Right atrium auricular region (tissue), 2 donors: ENCODE measurements around the gene M1AP. TPM values are rescaled to one million over a fixed set of nuclear protein-coding genes. Genes with fewer than 3 reads are reported as not detected.

Source experiments
- DNase-seq: peaks from one replicate; pipeline ENCODE4 v3.0.0-alpha.2; 2019; ENCODE audit warnings: low spot score
- H3K27ac ChIP-seq, 2 donors: fragments of 200-600 bp; sonication (generic); 1 replicate in 1 of 2; 2 replicates in 1 of 2; pipeline ENCODE4 v1.5.1; 2016 to 2019
- H3K27me3 ChIP-seq, 2 donors: fragments of 200-600 bp; sonication (generic); one replicate each; pipeline versions ENCODE4 v1.5.1 to v1.6.0; 2017 to 2019
- H3K36me3 ChIP-seq: fragments of 200-600 bp; sonication (generic); one replicate; pipeline ENCODE4 v1.5.1; 2016
- H3K4me1 ChIP-seq, 2 donors: fragments of 200-600 bp; sonication (generic); one replicate each; pipeline versions ENCODE4 v1.5.1 to v1.6.0; 2017 to 2019
- H3K4me3 ChIP-seq, 2 donors: fragments of 200-600 bp; sonication (generic); 1 replicate in 1 of 2; 2 replicates in 1 of 2; pipeline ENCODE4 v1.5.1; 2017 to 2019; ENCODE audit warnings: mild to moderate bottlenecking in 1 of 2, moderate library complexity in 1 of 2
- H3K9me3 ChIP-seq, 2 donors: fragments of 200-600 bp; sonication (generic); one replicate each; pipeline ENCODE4 v1.5.1; 2019
- CTCF ChIP-seq, 2 donors: fragments of 200-600 bp; sonication (generic); IDR thresholded peaks; one replicate each; pipeline ENCODE4 v1.5.1; 2019; ENCODE audit warnings: antibody characterized with exemption in 2 of 2
- total RNA-seq, 2 donors: library from RNA; depleted of rRNA; stranded (reverse); fragments of >200 nt; gene quantifications; one replicate each; pipeline ENCODE4 v1.1.0, GENCODE V29; 2016

Gene M1AP
- total RNA-seq, 2 donors from 2014 or later = 10.3 TPM; not detected in 1

GRCh38 chr2:74526649-74527230 is 121.4 kb downstream of the M1AP start:
- Histone ChIP-seq H3K27me3 (no peaks in the 10 kb centered on the region), H3K4me3 (no peak overlapping the region), H3K36me3 (peaks cover 22% of the 10 kb centered on the region), H3K27ac (no peak overlapping the region), H3K4me1 (peaks cover 0 to 28% of the 10 kb centered on the region in 2 donors), H3K9me3 (no peaks in the 10 kb centered on the region)
- TF ChIP-seq CTCF (IDR thresholded peaks at IDR 0.05) = no peak
- no peak for DNase-seq

- peaks cover 22% of the 10 kb centered on the region for H3K36me3 ChIP-seq
- H3K9me3 ChIP-seq = no peaks in the 10 kb centered on the region
- DNase-seq = no peak
- H3K4me3 ChIP-seq = no peak within 1 kb of the TSS
- H3K4me1 ChIP-seq = peaks cover 0 to 20% of the 10 kb centered on the region in 2 donors
- H3K27ac ChIP-seq = no peak within 1 kb of the TSS
- TF ChIP-seq CTCF (IDR thresholded peaks at IDR 0.05) = no peak
- H3K27me3 ChIP-seq = no peaks in the 10 kb centered on the region
These were observed 122.1 kb downstream of the M1AP start, which contains the start of gene DQX1 for GRCh38 chr2:74525717-74526648. Gene DQX1, minus strand, starts transcription at chr2:74526231. Its CDS starts 502 bp downstream, at chr2:74525729.

GRCh38 chr2:74524955-74525716 is 123.0 kb downstream of the M1AP start:
- Histone ChIP-seq H3K36me3 (peaks cover 22% of the 10 kb centered on the region), H3K4me3 (no peak overlapping the region), H3K4me1 (peaks cover 0 to 15% of the 10 kb centered on the region in 2 donors), H3K27me3 (no peaks in the 10 kb centered on the region), H3K9me3 (no peaks in the 10 kb centered on the region), H3K27ac (no peak overlapping the region)
- no peak for DNase-seq
- TF ChIP-seq CTCF (IDR thresholded peaks at IDR 0.05) = no peak

GRCh38 chr2:74524005-74524404 is 124.1 kb downstream of the M1AP start:
- H3K4me3 ChIP-seq = no peak overlapping the region
- peaks cover 22% of the 10 kb centered on the region for H3K36me3 ChIP-seq
- DNase-seq = no peak

More at GRCh38 chr2:74524005-74524404, 124.1 kb downstream of the M1AP start:
- H3K4me1 ChIP-seq = peaks cover 0 to 14% of the 10 kb centered on the region in 2 donors
- no peak overlapping the region for H3K27ac ChIP-seq
- TF ChIP-seq CTCF (IDR thresholded peaks at IDR 0.05) = no peak
- H3K27me3 ChIP-seq = peaks cover 0 to 4% of the 10 kb centered on the region in 2 donors
- H3K9me3 ChIP-seq = no peaks in the 10 kb centered on the region
